HepG2 (cell line): ENCODE data around the gene COX14. TPM values are rescaled to one million over a fixed set of nuclear protein-coding genes. Genes with fewer than 3 reads are reported as not detected.

ENCODE experiments used
- ATAD3A ChIP-seq: sonication (generic); formaldehyde crosslinking; IDR thresholded peaks from 2 replicates; pipeline ENCODE4 v1.4.0; 2020; ENCODE audit warnings: missing genetic modification reagents
- BRD4 ChIP-seq: sonication (generic); formaldehyde crosslinking; IDR thresholded peaks from 2 replicates; pipeline ENCODE4 v1.4.0; 2020; ENCODE audit warnings: missing genetic modification reagents
- FLYWCH1 ChIP-seq: sonication (generic); formaldehyde crosslinking; IDR thresholded peaks from 2 replicates; pipeline ENCODE4 v1.8.1; 2023; ENCODE audit warnings: mild to moderate bottlenecking, missing genetic modification reagents
- HNF1B ChIP-seq: sonication (generic); formaldehyde crosslinking; IDR thresholded peaks from 2 replicates; pipeline ENCODE4 v1.5.1; 2020; ENCODE audit warnings: mild to moderate bottlenecking, moderate library complexity, missing genetic modification reagents
- HNRNPH1 ChIP-seq: fragments of 200-400 bp; formaldehyde crosslinking; optimal IDR thresholded peaks from 2 replicates; pipeline ENCODE3; 2017; ENCODE audit warnings: mild to moderate bottlenecking, low read depth, low read length
- HNRNPK ChIP-seq: fragments of 200-400 bp; formaldehyde crosslinking; IDR thresholded peaks from 2 replicates; pipeline ENCODE4 v1.6.1; 2018; ENCODE audit warnings: low read length, low read depth, moderate library complexity, mild to moderate bottlenecking; ENCODE audit not compliant: poor library complexity, severe bottlenecking
- TMF1 ChIP-seq: sonication (generic); formaldehyde crosslinking; IDR thresholded peaks from 2 replicates; pipeline ENCODE4 v1.8.1; 2022; ENCODE audit warnings: low read depth, missing genetic modification reagents
- TOPORS ChIP-seq: sonication (generic); formaldehyde crosslinking; IDR thresholded peaks from 2 replicates; pipeline ENCODE4 v1.8.0; 2023; ENCODE audit warnings: mild to moderate bottlenecking, missing genetic modification reagents
- USF2 ChIP-seq, 2 experiments: sonication (generic) in 1 of 2; formaldehyde crosslinking in 1 of 2; IDR thresholded peaks; 2 replicates each; pipeline versions ENCODE4 v1.5.1 to v1.6.1; 2011 to 2020; ENCODE audit warnings: borderline replicate concordance in 1 of 2, low read depth in 1 of 2, low read length in 1 of 2, mild to moderate bottlenecking in 1 of 2, missing genetic modification reagents in 1 of 2, moderate library complexity in 1 of 2
- ZBTB43 ChIP-seq: sonication (generic); formaldehyde crosslinking; conservative IDR thresholded peaks from 2 replicates; pipeline ENCODE4 v1.4.0; 2020; ENCODE audit warnings: missing genetic modification reagents
- ZBTB7A ChIP-seq: sonication (generic); formaldehyde crosslinking; IDR thresholded peaks from 2 replicates; pipeline ENCODE4 v1.8.0; 2022; ENCODE audit warnings: mild to moderate bottlenecking, missing genetic modification reagents
- ZFYVE20 ChIP-seq: sonication (generic); formaldehyde crosslinking; IDR thresholded peaks from 2 replicates; pipeline ENCODE4 v1.8.0; 2023; ENCODE audit warnings: low read depth, mild to moderate bottlenecking, moderate library complexity, missing genetic modification reagents, borderline replicate concordance
- ZNF224 ChIP-seq: sonication (generic); formaldehyde crosslinking; IDR thresholded peaks from 2 replicates; pipeline ENCODE4 v1.5.0; 2020; ENCODE audit warnings: mild to moderate bottlenecking, missing genetic modification reagents
- ZNF557 ChIP-seq: sonication (generic); formaldehyde crosslinking; IDR thresholded peaks from 2 replicates; pipeline ENCODE4 v1.4.0; 2020; ENCODE audit warnings: missing genetic modification reagents
- ZNF589 ChIP-seq: sonication (generic); formaldehyde crosslinking; conservative IDR thresholded peaks from 2 replicates; pipeline ENCODE4 v1.8.0; 2022; ENCODE audit warnings: mild to moderate bottlenecking, moderate library complexity, missing genetic modification reagents
- polyA plus RNA-seq, 8 experiments: library from polyadenylated mRNA; depleted of rRNA in 3 of 8; stranded (reverse) in 7 of 8; unstranded in 1 of 8; fragments of >200 nt; fragmentation: Illumina TruSeq in 4 of 8; extraction: Trizol in 4 of 8; gene quantifications; 2 replicates each; pipeline versions ENCODE4 v1.2.1 to v1.2.3, GENCODE V29; 2011 to 2016; ENCODE audit warnings: low read depth in 4 of 8, missing spikeins in 1 of 8, mixed read lengths in 1 of 8; ENCODE audit not compliant: insufficient read depth in 1 of 8
- total RNA-seq, 5 experiments: library from RNA; depleted of rRNA; stranded (reverse); fragments of >200 nt; fragmentation: Illumina TruSeq; extraction: Trizol; gene quantifications; 2 replicates each; pipeline ENCODE4 v1.2.3, GENCODE V29; 2016; ENCODE audit warnings: low read depth in 1 of 5
- TF ChIP-seq, protein P1 (sequence below): sonication (generic); formaldehyde crosslinking; IDR thresholded peaks from 2 replicates; pipeline ENCODE4 v1.5.0; 2020; ENCODE audit warnings: mild to moderate bottlenecking, low read depth, missing genetic modification reagents, borderline replicate concordance
- TF ChIP-seq, protein P2 (sequence below): fragments of 450-650 bp; IDR thresholded peaks from 2 replicates; pipeline ENCODE4 v1.6.1; 2017; ENCODE audit warnings: mild to moderate bottlenecking
- TF ChIP-seq, protein P3 (sequence below): sonication (generic); formaldehyde crosslinking; IDR thresholded peaks from 2 replicates; pipeline ENCODE4 v1.8.1; 2023; ENCODE audit warnings: mild to moderate bottlenecking, inconsistent platforms, moderate library complexity, missing genetic modification reagents, borderline replicate concordance

COX14 gene
- total and polyA plus RNA-seq, 2 of the 13 experiments (the other 11 are each of a cell fraction or from before 2014, with no cell fraction given): 53.0 to 71.6 TPM

DNA sequence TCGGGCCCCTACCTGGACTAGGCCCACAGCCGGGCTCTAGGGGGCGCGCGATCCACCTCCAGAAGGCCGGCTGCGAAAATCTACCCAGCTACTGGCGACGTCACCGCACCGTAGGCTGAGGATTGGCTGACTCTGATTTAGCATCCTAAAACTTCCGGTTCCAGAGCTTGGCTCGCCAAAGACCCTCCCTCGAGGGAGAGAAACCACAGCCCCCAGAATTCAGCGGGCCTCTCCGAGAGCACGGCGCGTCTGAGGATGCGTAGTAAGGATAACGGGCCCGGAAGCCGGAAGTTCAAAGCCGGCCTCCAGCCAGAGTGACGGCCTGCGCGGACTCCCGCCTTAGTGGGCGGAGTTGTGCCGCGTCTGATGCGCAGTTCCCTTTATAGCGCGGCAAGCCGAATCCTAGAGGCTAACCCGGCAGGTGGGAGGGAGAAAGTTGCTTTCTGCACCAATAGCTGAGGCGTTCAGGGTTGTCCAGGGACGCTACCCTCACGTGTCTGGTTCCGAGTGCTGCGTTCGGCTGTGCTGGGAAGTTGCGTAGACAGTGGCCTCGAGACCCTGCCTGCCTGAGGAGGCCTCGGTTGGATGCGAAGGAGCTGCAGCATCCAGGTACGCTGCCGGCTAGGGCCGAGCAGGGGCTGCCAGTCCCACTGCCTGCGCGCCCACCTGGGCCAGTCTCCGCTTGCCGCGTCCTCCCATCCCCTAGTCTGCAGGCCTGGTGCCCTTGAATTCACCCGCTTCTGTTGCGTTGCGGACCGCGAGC, at the start of gene COX14 (continued):
- TF ChIP-seq TOPORS (CRISPR knock-in tag) (0 out of 2 replicates have a peak, but pooled peaks have one; percentile 46), BRD4 (CRISPR knock-in tag) (no peak; the same call in 1 of the 2 replicates), ZFYVE20 (CRISPR knock-in tag) (0 out of 2 replicates have a peak, but pooled peaks have one; percentile 19), USF2 (IDR thresholded peaks at IDR 0.05; ENCODE audit: low read depth, low read length) (peak; percentile 92), USF2 (CRISPR knock-in tag; IDR thresholded peaks at IDR 0.05; ENCODE audit: borderline replicate concordance) (peak; percentile 89; the same call in 1 of the 2 replicates), HNRNPK (no peak), ATAD3A (CRISPR knock-in tag) (no peak), ZBTB7A (CRISPR knock-in tag) (no peak), TMF1 (CRISPR knock-in tag) (peak; percentile 89; the same call in 1 of the 2 replicates), ZNF557 (CRISPR knock-in tag) (no peak), ZBTB43 (CRISPR knock-in tag) (no peak), HNF1B (CRISPR knock-in tag) (peak; percentile 79), ZNF589 (CRISPR knock-in tag) (no peak), ZNF224 (no peak), FLYWCH1 (no peak), HNRNPH1 (no peak)
- TF ChIP-seq, protein P1, sequence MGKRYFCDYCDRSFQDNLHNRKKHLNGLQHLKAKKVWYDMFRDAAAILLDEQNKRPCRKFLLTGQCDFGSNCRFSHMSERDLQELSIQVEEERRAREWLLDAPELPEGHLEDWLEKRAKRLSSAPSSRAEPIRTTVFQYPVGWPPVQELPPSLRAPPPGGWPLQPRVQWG: no peak
- TF ChIP-seq, protein P2, sequence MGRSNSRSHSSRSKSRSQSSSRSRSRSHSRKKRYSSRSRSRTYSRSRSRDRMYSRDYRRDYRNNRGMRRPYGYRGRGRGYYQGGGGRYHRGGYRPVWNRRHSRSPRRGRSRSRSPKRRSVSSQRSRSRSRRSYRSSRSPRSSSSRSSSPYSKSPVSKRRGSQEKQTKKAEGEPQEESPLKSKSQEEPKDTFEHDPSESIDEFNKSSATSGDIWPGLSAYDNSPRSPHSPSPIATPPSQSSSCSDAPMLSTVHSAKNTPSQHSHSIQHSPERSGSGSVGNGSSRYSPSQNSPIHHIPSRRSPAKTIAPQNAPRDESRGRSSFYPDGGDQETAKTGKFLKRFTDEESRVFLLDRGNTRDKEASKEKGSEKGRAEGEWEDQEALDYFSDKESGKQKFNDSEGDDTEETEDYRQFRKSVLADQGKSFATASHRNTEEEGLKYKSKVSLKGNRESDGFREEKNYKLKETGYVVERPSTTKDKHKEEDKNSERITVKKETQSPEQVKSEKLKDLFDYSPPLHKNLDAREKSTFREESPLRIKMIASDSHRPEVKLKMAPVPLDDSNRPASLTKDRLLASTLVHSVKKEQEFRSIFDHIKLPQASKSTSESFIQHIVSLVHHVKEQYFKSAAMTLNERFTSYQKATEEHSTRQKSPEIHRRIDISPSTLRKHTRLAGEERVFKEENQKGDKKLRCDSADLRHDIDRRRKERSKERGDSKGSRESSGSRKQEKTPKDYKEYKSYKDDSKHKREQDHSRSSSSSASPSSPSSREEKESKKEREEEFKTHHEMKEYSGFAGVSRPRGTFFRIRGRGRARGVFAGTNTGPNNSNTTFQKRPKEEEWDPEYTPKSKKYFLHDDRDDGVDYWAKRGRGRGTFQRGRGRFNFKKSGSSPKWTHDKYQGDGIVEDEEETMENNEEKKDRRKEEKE: no peak
- TF ChIP-seq, protein P3, sequence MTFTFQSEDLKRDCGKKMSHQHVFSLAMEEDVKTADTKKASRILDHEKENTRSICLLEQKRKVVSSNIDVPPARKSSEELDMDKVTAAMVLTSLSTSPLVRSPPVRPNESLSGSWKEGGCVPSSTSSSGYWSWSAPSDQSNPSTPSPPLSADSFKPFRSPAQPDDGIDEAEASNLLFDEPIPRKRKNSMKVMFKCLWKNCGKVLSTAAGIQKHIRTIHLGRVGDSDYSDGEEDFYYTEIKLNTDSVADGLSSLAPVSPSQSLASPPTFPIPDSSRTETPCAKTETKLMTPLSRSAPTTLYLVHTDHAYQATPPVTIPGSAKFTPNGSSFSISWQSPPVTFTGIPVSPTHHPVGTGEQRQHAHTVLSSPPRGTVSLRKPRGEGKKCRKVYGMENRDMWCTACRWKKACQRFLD (CRISPR knock-in tag): no peak
